Gastrocnemius medialis (tissue), 4 donors: ENCODE data around the gene ATG14. TPM values are rescaled to one million over a fixed set of nuclear protein-coding genes. Genes with fewer than 3 reads are reported as not detected.
"Not testable (repeated sequence)": the region's sequence is repeated elsewhere in the genome, so short reads cannot be mapped to it uniquely, and the experiment has no call there.

Experiments
- ATAC-seq, 2 donors: fragments of 150-250 bp; one replicate each; pipeline ENCODE4 v1.9.1; 2016
- DNase-seq, 2 donors: peaks; one replicate each; pipeline ENCODE4 v3.0.0-alpha.2; 2019
- H3K27ac ChIP-seq, 4 donors: fragments of 200-600 bp; sonication (generic); 1 replicate in 1 of 4; 2 replicates in 3 of 4; pipeline ENCODE4 v1.5.1; 2016 to 2018; ENCODE audit warnings: mild to moderate bottlenecking in 2 of 4, moderate library complexity in 1 of 4
- H3K27me3 ChIP-seq, 3 donors: fragments of 200-600 bp; sonication (generic) in 2 of 3; 1 replicate in 1 of 3; 2 replicates in 2 of 3; pipeline versions ENCODE4 v1.5.1 to v1.6.0; 2016 to 2019; ENCODE audit warnings: mild to moderate bottlenecking in 1 of 3, moderate library complexity in 1 of 3
- H3K36me3 ChIP-seq, 2 donors: fragments of 200-600 bp; sonication (generic) in 1 of 2; one replicate each; pipeline ENCODE4 v1.5.1; 2017 to 2018
- H3K4me1 ChIP-seq, 2 donors: fragments of 200-600 bp; sonication (generic) in 1 of 2; one replicate each; pipeline ENCODE4 v1.5.1; 2016 to 2017; ENCODE audit warnings: mild to moderate bottlenecking in 2 of 2
- H3K4me3 ChIP-seq, 4 donors: fragments of 200-600 bp; sonication (generic) in 3 of 4; 1 replicate in 1 of 4; 2 replicates in 3 of 4; pipeline ENCODE4 v1.5.1; 2016 to 2019; ENCODE audit warnings: mild to moderate bottlenecking in 2 of 4
- H3K9me3 ChIP-seq, 3 donors: fragments of 200-600 bp; sonication (generic) in 2 of 3; 1 replicate in 1 of 3; 2 replicates in 2 of 3; pipeline ENCODE4 v1.5.1; 2016 to 2019
- POLR2A ChIP-seq, 2 donors: fragments of 450-650 bp; IDR thresholded peaks; one replicate each; pipeline ENCODE4 v1.6.1; 2017; ENCODE audit warnings: antibody characterized with exemption in 2 of 2, mild to moderate bottlenecking in 2 of 2, moderate library complexity in 2 of 2
- in situ Hi-C, 4 donors: fragments of 200-750 bp; cut with MboI; loops; one replicate each; pipeline versions ENCODE4 v1.15.0 to v1.8.0; 2017; ENCODE audit warnings: low sequenced_read_pairs in 4 of 4
- intact Hi-C: fragments of 100-400 bp; cut with DNase I; formaldehyde crosslinking; loops from one replicate; pipeline ENCODE4 v1.15.1; 2023; ENCODE audit warnings: low total_unique reads
- total RNA-seq, 4 donors: library from RNA; depleted of rRNA; stranded (reverse); fragments of >200 nt; gene quantifications; one replicate each; pipeline versions ENCODE4 v1.1.0 to v1.2.3, GENCODE V29; 2016
- TF ChIP-seq, protein P1 (sequence below), 5 experiments: fragments of 450-650 bp in 3 of 5; fragments of 200-600 bp in 2 of 5; sonication (generic) in 2 of 5; IDR thresholded peaks in 4 of 5; conservative IDR thresholded peaks in 1 of 5; 1 replicate in 4 of 5; 2 replicates in 1 of 5; pipeline ENCODE4 v1.5.1; 2016 to 2019; ENCODE audit warnings: antibody characterized with exemption in 5 of 5, mild to moderate bottlenecking in 3 of 5, moderate library complexity in 3 of 5

Gene ATG14
- 10 to 100 TPM; 12.6 to 20.0 (median 15.6) TPM for total RNA-seq

DNA sequence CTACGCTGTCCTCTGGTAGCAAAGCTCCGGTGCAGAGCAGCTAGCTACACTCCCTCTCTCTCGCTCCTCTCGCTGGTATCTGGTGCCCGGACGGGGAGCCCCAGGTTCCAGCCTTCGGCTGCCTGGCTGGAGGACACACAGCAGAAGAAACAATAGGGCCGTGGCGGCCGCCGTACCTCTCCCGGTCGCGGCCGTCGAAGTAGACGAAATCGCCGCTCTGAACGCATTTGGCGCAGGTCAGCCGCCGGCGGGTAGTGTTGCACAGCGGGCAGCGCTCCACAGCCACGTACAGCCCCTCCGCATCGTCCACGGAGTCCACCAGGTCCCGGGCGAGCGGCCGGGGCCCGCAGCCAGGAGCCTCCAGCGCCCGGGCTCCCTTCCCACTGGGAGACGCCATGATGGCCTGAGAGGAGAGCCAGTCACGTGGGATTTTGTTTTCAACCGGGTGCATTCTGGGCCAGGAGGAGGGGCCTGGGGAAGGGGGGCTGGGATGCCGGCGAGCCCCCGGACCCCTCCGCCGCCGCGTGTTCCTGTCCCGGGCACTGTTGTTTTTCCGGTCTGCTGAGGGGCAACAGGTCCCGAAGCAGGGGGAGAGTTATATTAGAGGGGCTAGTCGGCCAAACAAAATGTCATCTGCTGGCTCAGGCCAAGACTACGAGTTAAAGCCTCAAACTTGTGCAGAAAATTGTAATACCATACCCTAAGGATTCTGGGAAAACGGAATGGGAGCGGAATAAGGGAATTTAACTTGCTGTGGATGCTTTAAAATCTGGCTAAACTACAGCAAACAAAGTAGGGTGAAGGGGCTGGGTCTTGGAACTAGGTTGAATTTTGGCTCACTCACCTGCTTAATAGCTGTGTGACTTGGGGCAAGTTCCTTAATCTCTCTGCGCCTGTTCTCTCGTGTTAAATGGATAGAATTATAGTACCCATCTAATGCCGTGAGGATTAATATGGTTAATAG lies at the start of gene ATG14:
ATG14 (minus strand) TSS at position 405 of the 964 bp plus-strand sequence; CDS start at position 397, 8 bp downstream.
- TF ChIP-seq, protein P1, sequence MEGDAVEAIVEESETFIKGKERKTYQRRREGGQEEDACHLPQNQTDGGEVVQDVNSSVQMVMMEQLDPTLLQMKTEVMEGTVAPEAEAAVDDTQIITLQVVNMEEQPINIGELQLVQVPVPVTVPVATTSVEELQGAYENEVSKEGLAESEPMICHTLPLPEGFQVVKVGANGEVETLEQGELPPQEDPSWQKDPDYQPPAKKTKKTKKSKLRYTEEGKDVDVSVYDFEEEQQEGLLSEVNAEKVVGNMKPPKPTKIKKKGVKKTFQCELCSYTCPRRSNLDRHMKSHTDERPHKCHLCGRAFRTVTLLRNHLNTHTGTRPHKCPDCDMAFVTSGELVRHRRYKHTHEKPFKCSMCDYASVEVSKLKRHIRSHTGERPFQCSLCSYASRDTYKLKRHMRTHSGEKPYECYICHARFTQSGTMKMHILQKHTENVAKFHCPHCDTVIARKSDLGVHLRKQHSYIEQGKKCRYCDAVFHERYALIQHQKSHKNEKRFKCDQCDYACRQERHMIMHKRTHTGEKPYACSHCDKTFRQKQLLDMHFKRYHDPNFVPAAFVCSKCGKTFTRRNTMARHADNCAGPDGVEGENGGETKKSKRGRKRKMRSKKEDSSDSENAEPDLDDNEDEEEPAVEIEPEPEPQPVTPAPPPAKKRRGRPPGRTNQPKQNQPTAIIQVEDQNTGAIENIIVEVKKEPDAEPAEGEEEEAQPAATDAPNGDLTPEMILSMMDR (IDR thresholded peaks at IDR 0.05 in 4 of 5, conservative IDR thresholded peaks at IDR 0.05 in 1 of 5): peak in 2 of 5 experiments; percentile 9 to 15
- peak; percentile 47 to 84 for TF ChIP-seq POLR2A (IDR thresholded peaks at IDR 0.05)
- ATAC-seq: peak; percentile 94 to 98
- intact Hi-C loops (loop anchor here (5.0 kb wide), 3 partner anchors 54 to 171 kb away; partner anchors contain the start of genes FBXO34 and KTN1), in situ Hi-C loops (loop anchor here in 1 of 4 donors (5.0 kb wide), 1 partner anchor 139 kb away; the partner anchor contains the start of gene FBXO34)
- Histone ChIP-seq H3K9me3 (no peaks in the 10 kb centered on the region), H3K27ac (peak within 1 kb of the TSS; percentile 87 to 97 (median 95)), H3K36me3 (peaks cover 0 to 7% of the 10 kb centered on the region in 2 donors), H3K4me1 (peaks cover 26 to 28% of the 10 kb centered on the region in 2 donors), H3K4me3 (peak within 1 kb of the TSS; percentile 82 to 98 (median 90)), H3K27me3 (no peaks in the 10 kb centered on the region)
- peak; percentile 81 to 88 for DNase-seq

DNA sequence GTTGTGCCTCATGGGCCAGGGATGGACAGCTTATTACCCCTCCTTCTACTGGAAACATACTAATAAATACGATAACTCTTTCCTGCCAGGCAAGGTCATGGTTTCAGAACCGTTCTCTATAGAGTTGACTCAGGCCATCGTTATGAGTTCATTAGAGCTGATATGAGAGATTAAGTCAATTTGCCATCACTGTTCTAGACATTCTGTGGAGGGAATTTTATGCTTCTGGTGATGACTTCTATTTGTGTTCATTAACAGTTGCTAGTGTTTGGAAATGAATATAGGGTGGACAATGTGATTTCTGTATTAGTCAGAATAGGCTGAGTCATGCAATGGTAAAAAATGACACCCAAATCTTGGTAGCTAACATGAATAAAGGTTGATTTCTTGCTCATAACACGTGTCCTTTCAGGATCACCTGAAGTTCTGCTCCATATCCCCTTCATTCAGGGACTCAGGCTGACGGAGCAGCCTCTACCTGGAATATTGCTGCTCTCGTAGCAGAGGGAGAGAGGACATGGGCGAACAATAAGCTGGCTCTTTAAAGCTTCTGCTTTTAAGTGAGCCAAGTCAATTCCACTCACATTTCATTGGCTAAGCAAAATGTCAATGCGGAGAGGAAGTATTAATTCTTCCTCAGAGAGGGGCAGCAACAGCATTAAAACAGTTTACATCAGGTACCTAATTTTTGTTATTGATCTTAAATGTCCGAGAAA lies 47.3 kb upstream of the ATG14 start:
- no peaks in the 10 kb centered on the region for H3K9me3 ChIP-seq
- TF ChIP-seq, protein P1 (IDR thresholded peaks at IDR 0.05 in 4 of 5, conservative IDR thresholded peaks at IDR 0.05 in 1 of 5): no peak
- no peak for TF ChIP-seq POLR2A (IDR thresholded peaks at IDR 0.05)
- DNase-seq: no peak
- H3K4me3 ChIP-seq: no peak overlapping the region
- in situ Hi-C loops: no loop called here
- H3K36me3 ChIP-seq: no peaks in the 10 kb centered on the region
- H3K27ac ChIP-seq: no peak overlapping the region
- H3K27me3 ChIP-seq: no peaks in the 10 kb centered on the region
- intact Hi-C loops: no loop called here
- ATAC-seq: no peak
- H3K4me1 ChIP-seq: peaks cover 0 to 3% of the 10 kb centered on the region in 2 donors

- H3K4me1 ChIP-seq: peaks cover 0 to 3% of the 10 kb centered on the region in 2 donors
- no peaks in the 10 kb centered on the region for H3K36me3 ChIP-seq
- H3K27ac ChIP-seq: no peak overlapping the region
- TF ChIP-seq POLR2A (IDR thresholded peaks at IDR 0.05): no peak
- TF ChIP-seq, protein P1 (IDR thresholded peaks at IDR 0.05 in 4 of 5, conservative IDR thresholded peaks at IDR 0.05 in 1 of 5): no peak
- ATAC-seq: no peak
- no peak overlapping the region for H3K4me3 ChIP-seq
- DNase-seq: no peak
- intact Hi-C loops: no loop called here
- in situ Hi-C loops: no loop called here
- H3K27me3 ChIP-seq: no peaks in the 10 kb centered on the region
- no peaks in the 10 kb centered on the region for H3K9me3 ChIP-seq
Measured at GRCh38 chr14:55457496-55457895, 45.9 kb upstream of the ATG14 start.

GRCh38 chr14:55456411-55456810 lies 44.8 kb upstream of the ATG14 start:
- in situ Hi-C loops, ATAC-seq: not testable (repeated sequence)

More at GRCh38 chr14:55456411-55456810, 44.8 kb upstream of the ATG14 start:
- H3K9me3 ChIP-seq, DNase-seq, H3K4me3 ChIP-seq, H3K27ac ChIP-seq, H3K27me3 ChIP-seq, H3K4me1 ChIP-seq, H3K36me3 ChIP-seq, intact Hi-C loops: not testable (repeated sequence)
